Upper lobe of left lung (tissue), 4 donors: ENCODE measurements around the gene CD44.

ENCODE experiments used
- EP300 ChIP-seq, 4 donors: sonication (generic); formaldehyde crosslinking; IDR thresholded peaks; one replicate each; pipeline ENCODE4 v1.5.1; 2017; ENCODE audit warnings: antibody characterized with exemption in 4 of 4, control low read depth in 2 of 4
- POLR2A ChIP-seq, 4 donors: fragments of 450-650 bp; IDR thresholded peaks; one replicate each; pipeline ENCODE4 v1.5.1; 2016 to 2017; ENCODE audit warnings: antibody characterized with exemption in 4 of 4, mild to moderate bottlenecking in 2 of 4
- TF ChIP-seq, protein P1 (sequence below), 6 experiments: fragments of 450-650 bp in 4 of 6; fragments of 200-600 bp in 2 of 6; sonication (generic) in 2 of 6; IDR thresholded peaks; one replicate each; pipeline ENCODE4 v1.5.1; 2016 to 2019; ENCODE audit warnings: antibody characterized with exemption in 6 of 6

DNA sequence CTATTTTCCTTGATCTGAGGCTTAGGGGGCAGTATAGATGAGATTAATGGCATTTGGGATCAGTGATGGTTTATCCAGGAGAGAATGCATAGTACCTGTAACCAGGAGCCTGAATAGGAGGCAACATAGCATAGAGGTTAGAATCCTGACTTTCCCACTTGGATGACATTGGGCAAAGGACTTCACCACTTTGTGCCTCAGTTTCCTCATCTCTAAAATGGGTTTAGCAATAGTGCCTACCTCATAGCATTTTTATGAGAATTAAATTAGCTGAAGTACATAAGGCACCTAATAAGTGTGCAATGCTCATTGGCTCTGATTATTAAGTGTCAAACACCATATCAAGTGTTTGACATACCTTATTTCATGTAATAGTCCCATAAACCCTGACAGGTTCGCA is 30.8 kb downstream of the CD44 start:
- no peak for TF ChIP-seq POLR2A (IDR thresholded peaks at IDR 0.05)
- TF ChIP-seq EP300 (IDR thresholded peaks at IDR 0.05): no peak
- TF ChIP-seq, protein P1, sequence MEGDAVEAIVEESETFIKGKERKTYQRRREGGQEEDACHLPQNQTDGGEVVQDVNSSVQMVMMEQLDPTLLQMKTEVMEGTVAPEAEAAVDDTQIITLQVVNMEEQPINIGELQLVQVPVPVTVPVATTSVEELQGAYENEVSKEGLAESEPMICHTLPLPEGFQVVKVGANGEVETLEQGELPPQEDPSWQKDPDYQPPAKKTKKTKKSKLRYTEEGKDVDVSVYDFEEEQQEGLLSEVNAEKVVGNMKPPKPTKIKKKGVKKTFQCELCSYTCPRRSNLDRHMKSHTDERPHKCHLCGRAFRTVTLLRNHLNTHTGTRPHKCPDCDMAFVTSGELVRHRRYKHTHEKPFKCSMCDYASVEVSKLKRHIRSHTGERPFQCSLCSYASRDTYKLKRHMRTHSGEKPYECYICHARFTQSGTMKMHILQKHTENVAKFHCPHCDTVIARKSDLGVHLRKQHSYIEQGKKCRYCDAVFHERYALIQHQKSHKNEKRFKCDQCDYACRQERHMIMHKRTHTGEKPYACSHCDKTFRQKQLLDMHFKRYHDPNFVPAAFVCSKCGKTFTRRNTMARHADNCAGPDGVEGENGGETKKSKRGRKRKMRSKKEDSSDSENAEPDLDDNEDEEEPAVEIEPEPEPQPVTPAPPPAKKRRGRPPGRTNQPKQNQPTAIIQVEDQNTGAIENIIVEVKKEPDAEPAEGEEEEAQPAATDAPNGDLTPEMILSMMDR (IDR thresholded peaks at IDR 0.05): no peak
